ENCODE results near the gene METRN.

DNA sequence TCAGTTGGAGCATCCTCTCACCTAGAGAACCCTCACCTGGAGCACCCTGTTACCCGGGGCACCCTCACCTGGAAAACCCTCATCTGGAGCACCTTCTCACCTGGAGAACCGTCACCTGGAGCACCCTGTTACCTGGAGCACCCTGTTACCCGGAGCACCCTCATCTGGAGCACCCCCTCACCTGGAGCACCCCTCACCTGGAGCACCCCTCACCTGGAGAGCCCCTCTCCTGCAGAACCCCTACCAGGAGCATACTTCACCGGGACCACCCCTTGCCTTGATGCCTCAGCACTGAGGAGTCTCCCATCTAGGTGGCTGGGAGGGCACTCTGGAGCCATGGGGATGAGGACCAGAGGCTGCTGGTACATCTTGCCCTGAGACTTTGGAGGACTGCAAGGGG is 6.0 kb upstream of the METRN start:
- TF ChIP-seq, protein P1, sequence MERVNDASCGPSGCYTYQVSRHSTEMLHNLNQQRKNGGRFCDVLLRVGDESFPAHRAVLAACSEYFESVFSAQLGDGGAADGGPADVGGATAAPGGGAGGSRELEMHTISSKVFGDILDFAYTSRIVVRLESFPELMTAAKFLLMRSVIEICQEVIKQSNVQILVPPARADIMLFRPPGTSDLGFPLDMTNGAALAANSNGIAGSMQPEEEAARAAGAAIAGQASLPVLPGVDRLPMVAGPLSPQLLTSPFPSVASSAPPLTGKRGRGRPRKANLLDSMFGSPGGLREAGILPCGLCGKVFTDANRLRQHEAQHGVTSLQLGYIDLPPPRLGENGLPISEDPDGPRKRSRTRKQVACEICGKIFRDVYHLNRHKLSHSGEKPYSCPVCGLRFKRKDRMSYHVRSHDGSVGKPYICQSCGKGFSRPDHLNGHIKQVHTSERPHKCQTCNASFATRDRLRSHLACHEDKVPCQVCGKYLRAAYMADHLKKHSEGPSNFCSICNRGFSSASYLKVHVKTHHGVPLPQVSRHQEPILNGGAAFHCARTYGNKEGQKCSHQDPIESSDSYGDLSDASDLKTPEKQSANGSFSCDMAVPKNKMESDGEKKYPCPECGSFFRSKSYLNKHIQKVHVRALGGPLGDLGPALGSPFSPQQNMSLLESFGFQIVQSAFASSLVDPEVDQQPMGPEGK (CRISPR knock-in tag; IDR thresholded peaks at IDR 0.05; ENCODE audit: borderline replicate concordance), result no peak
- TF ChIP-seq ZFP3 (CRISPR knock-in tag; IDR thresholded peaks at IDR 0.05) (no peak), RARB (CRISPR knock-in tag; IDR thresholded peaks at IDR 0.05) (no peak), ZNF8 (CRISPR knock-in tag; IDR thresholded peaks at IDR 0.05) (no peak), SNAI2 (CRISPR knock-in tag; IDR thresholded peaks at IDR 0.05) (no peak), ISL1 (CRISPR knock-in tag; IDR thresholded peaks at IDR 0.05) (no peak), ARNTL (CRISPR knock-in tag; IDR thresholded peaks at IDR 0.05; ENCODE audit: borderline replicate concordance, low read depth) (no peak), ZFP30 (CRISPR knock-in tag; IDR thresholded peaks at IDR 0.05) (no peak)
